Thoracic aorta (tissue), 2 donors: ENCODE data around the gene HCFC2. TPM values are rescaled to one million over a fixed set of nuclear protein-coding genes. Genes with fewer than 3 reads are reported as not detected.

ENCODE experiments used
- ATAC-seq: fragments of 150-250 bp; one replicate; pipeline ENCODE4 v1.8.0; 2017; ENCODE audit warnings: low read depth; ENCODE audit not compliant: insufficient number of reproducible peaks, low FRiP score
- DNase-seq: peaks from one replicate; pipeline ENCODE4 v3.0.0-alpha.2; 2020; ENCODE audit warnings: low spot score
- H3K27ac ChIP-seq, 2 donors: fragments of 200-600 bp; sonication (generic); 1 replicate in 1 of 2; 2 replicates in 1 of 2; pipeline ENCODE4 v1.5.1; 2016; ENCODE audit warnings: mild to moderate bottlenecking in 2 of 2, moderate library complexity in 2 of 2
- H3K27me3 ChIP-seq: fragments of 200-600 bp; sonication (generic); replicated peaks from 2 replicates; pipeline ENCODE4 v1.6.0; 2016; ENCODE audit warnings: mild to moderate bottlenecking; ENCODE audit not compliant: insufficient read depth
- H3K36me3 ChIP-seq: fragments of 200-600 bp; sonication (generic); one replicate; pipeline ENCODE4 v1.5.1; 2016
- H3K4me1 ChIP-seq, 2 donors: fragments of 200-600 bp; sonication (generic); 1 replicate in 1 of 2; 2 replicates in 1 of 2; pipeline versions ENCODE4 v1.5.1 to v1.6.0; 2016; ENCODE audit warnings: low read depth in 2 of 2, mild to moderate bottlenecking in 1 of 2; ENCODE audit not compliant: control insufficient read depth in 1 of 2
- H3K4me3 ChIP-seq: fragments of 200-600 bp; sonication (generic); 2 replicates; pipeline ENCODE4 v1.5.1; 2016; ENCODE audit warnings: mild to moderate bottlenecking
- H3K9me3 ChIP-seq: fragments of 200-600 bp; sonication (generic); 2 replicates; pipeline ENCODE4 v1.5.1; 2016
- total RNA-seq, 2 donors: library from RNA; depleted of rRNA; stranded (reverse); fragments of >200 nt; gene quantifications; one replicate each; pipeline versions ENCODE4 v1.1.0 to v1.2.3, GENCODE V29; 2016
- TF ChIP-seq, protein P1 (sequence below): fragments of 200-600 bp; sonication (generic); IDR thresholded peaks from one replicate; pipeline ENCODE4 v1.5.1; 2019; ENCODE audit warnings: antibody characterized with exemption

HCFC2 gene
- total RNA-seq, 2 donors from 2014 or later: 24.1 to 28.6 TPM

DNA sequence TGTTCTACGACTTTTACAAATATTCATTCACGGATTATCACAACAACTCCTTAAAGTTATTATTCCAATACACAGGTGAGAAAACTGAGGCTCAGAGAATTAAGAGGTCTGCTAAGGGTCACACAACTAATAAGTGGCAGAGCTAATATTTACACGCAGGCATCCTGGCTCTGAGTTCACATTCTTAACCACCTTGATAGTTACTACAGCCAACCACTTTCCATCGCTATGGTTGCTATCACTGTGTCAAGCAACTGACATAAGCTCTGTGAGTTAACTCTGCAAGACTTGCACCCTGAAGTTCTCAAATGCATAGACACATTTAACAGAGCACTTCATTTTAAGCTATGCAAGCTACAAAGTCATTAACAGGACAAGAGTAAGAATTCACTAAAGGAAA, 18.0 kb upstream of the HCFC2 start:
- H3K27me3 ChIP-seq: no peaks in the 10 kb centered on the region
- H3K4me3 ChIP-seq: no peak overlapping the region
- no peaks in the 10 kb centered on the region for H3K9me3 ChIP-seq
- peak overlapping the region; percentile 82 for H3K27ac ChIP-seq
- TF ChIP-seq, protein P1, sequence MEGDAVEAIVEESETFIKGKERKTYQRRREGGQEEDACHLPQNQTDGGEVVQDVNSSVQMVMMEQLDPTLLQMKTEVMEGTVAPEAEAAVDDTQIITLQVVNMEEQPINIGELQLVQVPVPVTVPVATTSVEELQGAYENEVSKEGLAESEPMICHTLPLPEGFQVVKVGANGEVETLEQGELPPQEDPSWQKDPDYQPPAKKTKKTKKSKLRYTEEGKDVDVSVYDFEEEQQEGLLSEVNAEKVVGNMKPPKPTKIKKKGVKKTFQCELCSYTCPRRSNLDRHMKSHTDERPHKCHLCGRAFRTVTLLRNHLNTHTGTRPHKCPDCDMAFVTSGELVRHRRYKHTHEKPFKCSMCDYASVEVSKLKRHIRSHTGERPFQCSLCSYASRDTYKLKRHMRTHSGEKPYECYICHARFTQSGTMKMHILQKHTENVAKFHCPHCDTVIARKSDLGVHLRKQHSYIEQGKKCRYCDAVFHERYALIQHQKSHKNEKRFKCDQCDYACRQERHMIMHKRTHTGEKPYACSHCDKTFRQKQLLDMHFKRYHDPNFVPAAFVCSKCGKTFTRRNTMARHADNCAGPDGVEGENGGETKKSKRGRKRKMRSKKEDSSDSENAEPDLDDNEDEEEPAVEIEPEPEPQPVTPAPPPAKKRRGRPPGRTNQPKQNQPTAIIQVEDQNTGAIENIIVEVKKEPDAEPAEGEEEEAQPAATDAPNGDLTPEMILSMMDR: no peak
- ATAC-seq (no peak), DNase-seq (no peak)
- H3K36me3 ChIP-seq: peaks cover 3% of the 10 kb centered on the region
- peaks cover 25 to 60% of the 10 kb centered on the region in 2 donors for H3K4me1 ChIP-seq

DNA sequence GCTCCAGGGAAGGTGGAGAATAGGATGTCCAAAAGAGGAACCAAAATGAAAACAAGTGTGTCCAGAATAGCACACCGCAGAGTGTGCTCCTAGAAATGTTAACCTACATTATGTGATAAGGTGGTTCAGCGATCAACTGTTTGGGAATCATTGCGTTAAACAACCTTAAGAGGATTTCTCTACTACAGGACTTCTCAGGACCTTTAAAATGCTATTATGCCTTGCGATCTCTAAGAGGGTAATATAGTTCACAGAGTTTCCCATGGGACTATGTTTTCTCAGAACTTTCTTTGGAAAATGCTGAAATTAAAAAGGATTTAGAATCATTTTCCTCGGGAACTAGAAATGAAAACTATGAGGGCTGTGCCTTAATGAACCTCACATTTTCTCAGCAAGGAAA, 16.2 kb upstream of the HCFC2 start:
- DNase-seq: no peak
- TF ChIP-seq, protein P1: no peak
- H3K9me3 ChIP-seq: no peaks in the 10 kb centered on the region
- no peaks in the 10 kb centered on the region for H3K36me3 ChIP-seq
- H3K27me3 ChIP-seq: no peaks in the 10 kb centered on the region
- peaks cover 25 to 60% of the 10 kb centered on the region in 2 donors for H3K4me1 ChIP-seq
- H3K27ac ChIP-seq: peak overlapping the region in 1 of 2 donors; percentile 77
- peak overlapping the region; percentile 76 for H3K4me3 ChIP-seq
- no peak for ATAC-seq

DNA sequence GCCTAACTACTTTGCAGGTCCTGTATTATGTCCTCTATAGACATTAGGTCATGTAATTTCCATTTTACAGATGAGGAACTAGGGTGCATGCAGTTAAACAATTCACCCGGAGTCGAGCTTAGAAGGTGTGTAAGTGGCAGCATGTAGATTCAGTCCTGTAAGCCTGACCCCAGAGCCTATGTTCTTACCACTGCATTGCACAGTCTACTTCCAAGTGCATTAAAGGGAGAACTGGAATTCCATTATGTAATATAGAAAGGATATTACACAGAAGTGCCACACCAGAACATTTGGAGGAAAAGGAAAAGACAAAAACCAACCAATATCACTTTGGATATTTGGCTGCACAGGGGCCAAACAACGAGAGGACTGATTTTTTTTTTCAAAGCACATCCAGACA, 15.5 kb upstream of the HCFC2 start:
- H3K36me3 ChIP-seq: no peaks in the 10 kb centered on the region
- no peaks in the 10 kb centered on the region for H3K27me3 ChIP-seq
- peaks cover 25 to 60% of the 10 kb centered on the region in 2 donors for H3K4me1 ChIP-seq
- peak overlapping the region; percentile 75 to 77 for H3K27ac ChIP-seq
- TF ChIP-seq, protein P1: no peak
- peak overlapping the region; percentile 76 for H3K4me3 ChIP-seq
- DNase-seq (no peak), ATAC-seq (no peak)
- H3K9me3 ChIP-seq: no peaks in the 10 kb centered on the region

DNA sequence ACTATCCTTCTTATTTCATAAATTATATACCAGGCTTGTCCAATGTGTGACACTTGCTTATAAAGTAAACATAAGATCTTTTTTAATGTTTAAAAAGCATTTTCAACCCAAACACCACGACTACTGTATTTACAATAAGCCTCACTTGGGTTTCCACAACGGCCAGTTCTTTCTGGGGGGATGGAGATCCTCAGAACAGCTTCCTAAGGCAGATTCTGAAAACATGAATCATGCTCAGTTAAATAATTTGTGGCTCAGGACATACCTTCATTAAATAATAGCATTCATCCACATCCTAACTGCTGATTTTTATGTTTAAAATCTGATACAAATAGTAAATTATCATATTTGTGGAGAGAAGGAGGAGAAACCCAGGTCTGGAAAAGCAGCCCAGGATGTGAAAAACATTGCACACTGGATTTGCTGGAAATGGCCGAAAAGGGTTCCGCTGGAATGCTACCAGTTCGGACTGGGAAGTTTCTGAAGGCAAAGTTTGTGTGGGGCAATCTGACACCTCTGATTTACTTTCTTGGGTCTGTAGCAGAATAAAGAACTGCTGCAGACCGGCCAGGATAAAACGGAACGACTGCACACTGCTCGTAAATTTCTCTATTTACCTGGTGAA, 14.9 kb upstream of the HCFC2 start:
- H3K4me3 ChIP-seq: peak overlapping the region; percentile 76
- TF ChIP-seq, protein P1: no peak
- peaks cover 25 to 60% of the 10 kb centered on the region in 2 donors for H3K4me1 ChIP-seq
- no peaks in the 10 kb centered on the region for H3K36me3 ChIP-seq
- ATAC-seq: no peak
- H3K27me3 ChIP-seq: no peaks in the 10 kb centered on the region
- no peak for DNase-seq
- H3K9me3 ChIP-seq: no peaks in the 10 kb centered on the region
- peak overlapping the region; percentile 75 to 77 for H3K27ac ChIP-seq

DNA sequence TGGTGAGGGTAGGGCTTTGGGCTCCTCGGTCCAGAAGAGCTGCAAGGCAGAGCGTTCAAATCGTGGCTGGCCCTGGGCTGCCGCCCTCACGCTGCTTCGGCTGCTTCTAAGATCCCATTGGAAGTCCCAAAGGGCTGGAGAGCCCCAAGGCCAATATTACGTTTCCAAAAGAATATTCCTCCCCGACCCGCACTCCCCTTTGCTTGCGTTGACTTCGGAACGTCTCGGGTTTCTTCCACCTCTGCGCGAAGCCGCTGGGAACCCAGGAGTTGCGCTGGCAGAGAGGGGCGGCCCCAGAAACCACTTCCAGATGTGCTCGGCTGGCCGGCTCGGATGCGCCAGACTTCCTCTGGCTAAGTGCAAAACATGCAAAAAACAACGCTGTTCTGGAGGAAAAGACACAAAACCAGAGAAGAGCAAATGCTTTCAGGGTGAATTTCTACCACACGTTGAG, 14.4 kb upstream of the HCFC2 start, which contains the start of gene GLT8D2:
Gene GLT8D2, minus strand, starts transcription at position 285 of the 454 bp plus-strand sequence. CDS start 30,539 bp downstream, outside the sequence.
- H3K9me3 ChIP-seq: no peaks in the 10 kb centered on the region
- DNase-seq: no peak
- H3K27ac ChIP-seq: peak within 1 kb of the TSS; percentile 75 to 77
- H3K36me3 ChIP-seq: no peaks in the 10 kb centered on the region
- H3K4me1 ChIP-seq: peaks cover 24 to 54% of the 10 kb centered on the region in 2 donors
- TF ChIP-seq, protein P1: no peak
- ATAC-seq: peak; percentile 27
- no peaks in the 10 kb centered on the region for H3K27me3 ChIP-seq
- H3K4me3 ChIP-seq: peak within 1 kb of the TSS; percentile 76
